A673 (cell line): Measurements from ENCODE around the gene TNMD. TPM values are rescaled to one million over a fixed set of nuclear protein-coding genes. Genes with fewer than 3 reads are reported as not detected.

Source experiments
- BruUV-seq: library from RNA; stranded (reverse); fragments of 400-500 nt; replicated peaks from 2 replicates; lab custom pipeline; 2021; lab: Mats Ljungman, UMichigan
- CTCF ChIA-PET: fragments of 300-600 bp; sonication (Branson Sonifier 250); formaldehyde crosslinking; loops from one replicate; lab custom pipeline; 2022; ENCODE audit warnings: antibody characterized with exemption; lab: Charles Lee
- POLR2A ChIA-PET: fragments of 300-600 bp; sonication (Branson Sonifier 250); formaldehyde crosslinking; loops from one replicate; lab custom pipeline; 2022; ENCODE audit warnings: antibody characterized with exemption; ENCODE audit not compliant: low non-redundant PET; lab: Charles Lee
- DNase-seq: peaks from one replicate; pipeline ENCODE4 v3.0.0-alpha.2; 2015; ENCODE audit warnings: low spot score
- H3K27ac ChIP-seq: fragments of 200-600 bp; sonication (generic); 2 replicates; pipeline ENCODE4 v1.5.1; 2016; ENCODE audit warnings: mixed run types, low read depth, mild to moderate bottlenecking, mixed read lengths, antibody characterized with exemption, low read length; ENCODE audit not compliant: poor library complexity, severe bottlenecking
- H3K27me3 ChIP-seq: fragments of 200-600 bp; sonication (generic); replicated peaks from 2 replicates; pipeline ENCODE4 v1.6.1; 2017; ENCODE audit warnings: mixed run types, low read depth, mild to moderate bottlenecking, mixed read lengths, antibody characterized with exemption, low read length; ENCODE audit not compliant: insufficient read depth, poor library complexity
- H3K36me3 ChIP-seq: fragments of 200-600 bp; sonication (generic); 2 replicates; pipeline ENCODE4 v1.6.1; 2016; ENCODE audit warnings: mixed run types, mild to moderate bottlenecking, mixed read lengths, antibody characterized with exemption, low read length; ENCODE audit not compliant: insufficient read depth, poor library complexity, severe bottlenecking
- H3K4me1 ChIP-seq: fragments of 200-600 bp; sonication (generic); 2 replicates; pipeline ENCODE4 v1.6.1; 2017; ENCODE audit warnings: mixed run types, mild to moderate bottlenecking, mixed read lengths, antibody characterized with exemption, low read length; ENCODE audit not compliant: insufficient read depth, poor library complexity, severe bottlenecking
- H3K4me3 ChIP-seq: fragments of 200-600 bp; sonication (generic); 2 replicates; pipeline ENCODE4 v1.5.1; 2016; ENCODE audit warnings: low read depth, mixed run types, mild to moderate bottlenecking, mixed read lengths, low read length; ENCODE audit not compliant: poor library complexity, severe bottlenecking
- H3K9me3 ChIP-seq: fragments of 200-600 bp; sonication (generic); 2 replicates; pipeline ENCODE4 v1.6.1; 2016; ENCODE audit warnings: mixed run types, low read depth, mild to moderate bottlenecking, mixed read lengths, antibody characterized with exemption, low read length; ENCODE audit not compliant: poor library complexity, severe bottlenecking
- EZH2 ChIP-seq: fragments of 200-600 bp; sonication (generic); IDR thresholded peaks from 2 replicates; pipeline ENCODE4 v1.6.1; 2017; ENCODE audit warnings: borderline replicate concordance, low read depth, mild to moderate bottlenecking, mixed read lengths, antibody characterized with exemption, low read length; ENCODE audit not compliant: poor library complexity, severe bottlenecking
- intact Hi-C: fragments of 100-400 bp; cut with micrococcal nuclease; formaldehyde crosslinking; loops from one replicate; pipeline ENCODE4 v1.10.0; 2022; ENCODE audit not compliant: unreplicated experiment
- total RNA-seq: library from RNA; stranded (reverse); gene quantifications from 2 replicates; pipeline ENCODE4 v1.2.3, GENCODE V29; 2021
- TF ChIP-seq, protein P1 (sequence below): fragments of 300-800, 200-600 bp; sonication (generic); conservative IDR thresholded peaks from 2 replicates; pipeline ENCODE4 v1.5.1; 2017; ENCODE audit warnings: low read depth, mild to moderate bottlenecking, antibody characterized with exemption, low read length, moderate library complexity, mixed read lengths

The TNMD gene
- total RNA-seq, 1 experiment from 2014 or later: not detected

- H3K4me1 ChIP-seq: peaks cover 4% of the 10 kb centered on the region
- H3K27me3 ChIP-seq: no peaks in the 10 kb centered on the region
- H3K27ac ChIP-seq: no peak overlapping the region
- DNase-seq: no peak
- TF ChIP-seq, protein P1, sequence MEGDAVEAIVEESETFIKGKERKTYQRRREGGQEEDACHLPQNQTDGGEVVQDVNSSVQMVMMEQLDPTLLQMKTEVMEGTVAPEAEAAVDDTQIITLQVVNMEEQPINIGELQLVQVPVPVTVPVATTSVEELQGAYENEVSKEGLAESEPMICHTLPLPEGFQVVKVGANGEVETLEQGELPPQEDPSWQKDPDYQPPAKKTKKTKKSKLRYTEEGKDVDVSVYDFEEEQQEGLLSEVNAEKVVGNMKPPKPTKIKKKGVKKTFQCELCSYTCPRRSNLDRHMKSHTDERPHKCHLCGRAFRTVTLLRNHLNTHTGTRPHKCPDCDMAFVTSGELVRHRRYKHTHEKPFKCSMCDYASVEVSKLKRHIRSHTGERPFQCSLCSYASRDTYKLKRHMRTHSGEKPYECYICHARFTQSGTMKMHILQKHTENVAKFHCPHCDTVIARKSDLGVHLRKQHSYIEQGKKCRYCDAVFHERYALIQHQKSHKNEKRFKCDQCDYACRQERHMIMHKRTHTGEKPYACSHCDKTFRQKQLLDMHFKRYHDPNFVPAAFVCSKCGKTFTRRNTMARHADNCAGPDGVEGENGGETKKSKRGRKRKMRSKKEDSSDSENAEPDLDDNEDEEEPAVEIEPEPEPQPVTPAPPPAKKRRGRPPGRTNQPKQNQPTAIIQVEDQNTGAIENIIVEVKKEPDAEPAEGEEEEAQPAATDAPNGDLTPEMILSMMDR: no peak
- no peak for TF ChIP-seq EZH2
- no TSS peak for BruUV-seq
- intact Hi-C loops: no loop called here
- no peaks in the 10 kb centered on the region for H3K36me3 ChIP-seq
- CTCF ChIA-PET: no interaction called here
- no peaks in the 10 kb centered on the region for H3K9me3 ChIP-seq
- no peak overlapping the region for H3K4me3 ChIP-seq
- POLR2A ChIA-PET: no interaction called here
Measured at GRCh38 chrX:100593581-100593980, 8.8 kb downstream of the TNMD start.

DNA sequence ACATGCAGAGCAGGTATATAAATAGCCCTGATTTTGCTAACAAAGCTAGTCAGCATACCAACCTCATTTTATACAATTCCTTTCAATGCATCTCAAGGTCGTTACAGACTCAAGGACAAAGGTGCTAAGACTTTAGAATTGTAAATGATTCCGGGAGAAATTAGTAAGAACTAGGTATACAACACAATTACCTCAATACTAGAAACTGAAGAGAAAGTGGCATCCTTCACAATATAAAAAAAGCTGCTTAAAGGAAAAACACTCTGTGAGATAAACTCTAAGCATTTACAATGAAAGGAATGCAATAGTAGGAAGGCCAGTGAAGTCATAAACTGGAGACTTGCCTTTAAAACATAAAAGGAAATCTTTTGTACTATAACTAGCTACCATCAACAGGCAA lies 11.9 kb downstream of the TNMD start:
- ChIA-PET POLR2A (no interaction called here), CTCF (no interaction called here)
- no peak overlapping the region for H3K27ac ChIP-seq
- no peak for TF ChIP-seq EZH2
- TF ChIP-seq, protein P1: no peak
- H3K4me1 ChIP-seq: peaks cover 4% of the 10 kb centered on the region
- no peak for DNase-seq
- no peaks in the 10 kb centered on the region for H3K36me3 ChIP-seq
- intact Hi-C loops: no loop called here
- no peak overlapping the region for H3K4me3 ChIP-seq
- no peaks in the 10 kb centered on the region for H3K9me3 ChIP-seq
- H3K27me3 ChIP-seq: no peaks in the 10 kb centered on the region
- BruUV-seq: no TSS peak

- DNase-seq: no peak
- no peak for TF ChIP-seq EZH2
- TF ChIP-seq, protein P1: no peak
- intact Hi-C loops: no loop called here
- CTCF ChIA-PET: no interaction called here
- H3K36me3 ChIP-seq: no peaks in the 10 kb centered on the region
- H3K9me3 ChIP-seq: no peaks in the 10 kb centered on the region
- H3K27me3 ChIP-seq: peaks cover 2% of the 10 kb centered on the region
- H3K27ac ChIP-seq: no peak overlapping the region
- H3K4me3 ChIP-seq: no peak overlapping the region
- no TSS peak for BruUV-seq
- POLR2A ChIA-PET: no interaction called here
- no peaks in the 10 kb centered on the region for H3K4me1 ChIP-seq
Measured at GRCh38 chrX:100599456-100599855, 14.7 kb downstream of the TNMD start.
